ENCODE results near the gene POLQ.
"Not testable (repeated sequence)": the region's sequence is repeated elsewhere in the genome, so short reads cannot be mapped to it uniquely, and the experiment has no call there.

Gene POLQ

GRCh38 chr3:121545574-121546455 is at the start of gene POLQ:
POLQ (minus strand) TSS chr3:121545988; CDS start chr3:121545877, 111 bp downstream.
- TF ChIP-seq CTCF (IDR thresholded peaks at IDR 0.05; ENCODE audit: low read depth, low read length): no peak
- H3K4me3 ChIP-seq (ENCODE audit: low read depth, low read length): peak within 1 kb of the TSS; percentile 80

GRCh38 chr3:121594850-121595249 is 49.1 kb upstream of the POLQ start:
- no peak overlapping the region for H3K4me3 ChIP-seq (ENCODE audit: low read depth, low read length)
- no peak for TF ChIP-seq CTCF (IDR thresholded peaks at IDR 0.05; ENCODE audit: low read depth, low read length)

- not testable (repeated sequence) for H3K4me3 ChIP-seq (ENCODE audit: low read depth, low read length)
Observed at GRCh38 chr3:121593806-121594205, 48.0 kb upstream of the POLQ start.

- H3K4me3 ChIP-seq (ENCODE audit: low read depth, low read length): no peak within 1 kb of the TSS
- no peak for TF ChIP-seq CTCF (IDR thresholded peaks at IDR 0.05; ENCODE audit: low read depth, low read length)
Observed at GRCh38 chr3:121592856-121593702, 47.3 kb upstream of the POLQ start, which contains the start of gene FBXO40. FBXO40 (plus strand) TSS chr3:121593379; CDS start chr3:121620576, 27,197 bp downstream.

GRCh38 chr3:121584418-121584817 is 38.6 kb upstream of the POLQ start:
- TF ChIP-seq CTCF (IDR thresholded peaks at IDR 0.05; ENCODE audit: low read depth, low read length): no peak

GRCh38 chr3:121581691-121582090 is 35.9 kb upstream of the POLQ start:
- no peak for TF ChIP-seq CTCF (IDR thresholded peaks at IDR 0.05; ENCODE audit: low read depth, low read length)

More at GRCh38 chr3:121584418-121584817, 38.6 kb upstream of the POLQ start:
- H3K4me3 ChIP-seq (ENCODE audit: low read depth, low read length): no peak overlapping the region

GRCh38 chr3:121574449-121574848 is 28.7 kb upstream of the POLQ start:
- H3K4me3 ChIP-seq (ENCODE audit: low read depth, low read length): no peak overlapping the region
- no peak for TF ChIP-seq CTCF (IDR thresholded peaks at IDR 0.05; ENCODE audit: low read depth, low read length)

More at GRCh38 chr3:121581691-121582090, 35.9 kb upstream of the POLQ start:
- H3K4me3 ChIP-seq (ENCODE audit: low read depth, low read length): no peak overlapping the region
